MCF 10A (cell line): ENCODE measurements around the gene MAP3K2. TPM values are rescaled to one million over a fixed set of nuclear protein-coding genes. Genes with fewer than 3 reads are reported as not detected.

ENCODE experiments used
- BruUV-seq: library from RNA; stranded (reverse); fragments of 400-500 nt; replicated peaks from 2 replicates; lab custom pipeline; 2021; lab: Mats Ljungman, UMichigan
- CTCF ChIA-PET: fragments of 300-600 bp; sonication (Branson Sonifier 250); formaldehyde crosslinking; extraction: SDS; loops from one replicate; lab custom pipeline; 2021; ENCODE audit warnings: antibody characterized with exemption, inconsistent platforms; lab: Yijun Ruan, JAX
- POLR2A ChIA-PET: fragments of 300-600, 350-650 bp; sonication (Branson Sonifier 250); formaldehyde crosslinking; extraction: SDS; loops from one replicate; lab custom pipeline; 2020; ENCODE audit warnings: antibody characterized with exemption, inconsistent platforms; lab: Yijun Ruan, JAX
- DNase-seq: peaks from one replicate; pipeline ENCODE4 v3.0.0-alpha.2; 2018; ENCODE audit not compliant: unreplicated experiment
- H3K27ac Mint-ChIP-seq: one replicate; pipeline ENCODE4 v1.8.0; 2022; ENCODE audit warnings: mild to moderate bottlenecking, low read depth, mixed read lengths; ENCODE audit not compliant: unreplicated experiment
- H3K27me3 Mint-ChIP-seq: one replicate; pipeline ENCODE4 v1.8.0; 2022; ENCODE audit warnings: mixed read lengths; ENCODE audit not compliant: insufficient read depth, unreplicated experiment
- H3K36me3 Mint-ChIP-seq: one replicate; pipeline ENCODE4 v1.8.0; 2022; ENCODE audit warnings: mild to moderate bottlenecking, moderate library complexity, mixed read lengths; ENCODE audit not compliant: insufficient read depth, unreplicated experiment
- H3K4me1 Mint-ChIP-seq: one replicate; pipeline ENCODE4 v1.8.0; 2022; ENCODE audit warnings: mixed read lengths; ENCODE audit not compliant: insufficient read depth, unreplicated experiment
- H3K4me3 Mint-ChIP-seq: one replicate; pipeline ENCODE4 v1.8.0; 2022; ENCODE audit warnings: mild to moderate bottlenecking, moderate library complexity, mixed read lengths; ENCODE audit not compliant: unreplicated experiment
- H3K9me3 Mint-ChIP-seq: one replicate; pipeline ENCODE4 v1.8.0; 2022; ENCODE audit warnings: mixed read lengths; ENCODE audit not compliant: unreplicated experiment
- CTCF ChIP-seq: fragments of 200-600 bp; IDR thresholded peaks from one replicate; pipeline ENCODE4 v1.8.0; 2022; ENCODE audit warnings: antibody characterized with exemption, mild to moderate bottlenecking; ENCODE audit not compliant: unreplicated experiment
- intact Hi-C: fragments of 100-400 bp; cut with micrococcal nuclease; formaldehyde crosslinking; loops from 2 replicates; pipeline ENCODE4 v1.14.1; 2022
- total RNA-seq: library from RNA; stranded (reverse); gene quantifications from 2 replicates; pipeline ENCODE4 v1.2.3, GENCODE V29; 2022

MAP3K2 gene
- total RNA-seq, 1 experiment from 2014 or later, result 62.9 TPM

DNA sequence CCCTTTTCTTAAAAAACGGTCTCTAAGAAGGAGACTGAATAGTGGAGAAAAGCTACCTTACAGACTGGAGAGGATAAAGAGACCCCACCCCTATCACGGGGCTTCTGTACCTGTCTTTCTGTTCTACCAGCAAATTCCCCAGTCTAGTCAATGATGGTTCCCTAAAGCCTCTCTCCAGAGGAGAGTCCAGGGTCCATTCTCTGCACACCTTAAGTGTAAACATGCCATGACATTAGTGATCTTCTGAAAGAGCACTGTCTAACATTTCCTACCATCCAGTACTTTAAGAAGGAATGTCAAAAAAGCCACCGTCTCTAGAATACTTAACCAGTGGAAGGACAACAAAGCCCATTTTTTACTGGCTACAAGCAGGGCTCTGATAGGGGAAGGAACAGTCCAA lies 76.8 kb downstream of the MAP3K2 start:
- DNase-seq, result no peak
- Mint-ChIP-seq H3K9me3 (no peaks in the 10 kb centered on the region), H3K27me3 (no peaks in the 10 kb centered on the region), H3K27ac (no peak overlapping the region), H3K4me3 (no peak overlapping the region), H3K36me3 (peaks cover 58% of the 10 kb centered on the region), H3K4me1 (peaks cover 3% of the 10 kb centered on the region)
- POLR2A ChIA-PET, result no interaction called here
- no TSS peak for BruUV-seq
- no peak for TF ChIP-seq CTCF
- intact Hi-C loops, result no loop called here
- CTCF ChIA-PET, result interaction anchor here (0.6 to 1.5 kb wide), 2 partner anchors 10 to 67 kb away, joined by 3 to 4 read pairs; no protein-coding TSS in a partner anchor

DNA sequence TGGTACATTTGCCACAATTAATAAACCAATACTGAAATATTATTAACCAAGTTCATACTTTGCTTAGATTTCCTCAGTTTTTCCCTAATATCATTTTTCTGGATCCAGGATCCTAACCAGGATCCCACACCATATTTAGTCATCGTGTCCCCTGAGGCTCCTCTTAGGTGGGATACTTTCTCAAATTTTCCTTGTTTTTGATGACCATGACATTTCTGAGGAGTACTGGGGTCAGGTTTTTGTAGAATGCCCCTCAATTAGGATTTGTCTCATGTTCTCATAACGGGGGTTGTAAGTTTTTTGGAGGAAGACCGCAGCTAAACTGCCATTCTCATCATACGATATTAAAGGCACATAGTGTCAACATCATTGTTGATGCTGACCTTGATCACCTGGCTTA lies 78.3 kb downstream of the MAP3K2 start:
- CTCF ChIA-PET, result interaction anchor here (0.6 to 1.0 kb wide), 2 partner anchors 15 to 24 kb away, joined by 3 read pairs; no protein-coding TSS in a partner anchor
- H3K4me3 Mint-ChIP-seq, result no peak overlapping the region
- peaks cover 43% of the 10 kb centered on the region for H3K36me3 Mint-ChIP-seq
- no peak for DNase-seq
- H3K9me3 Mint-ChIP-seq, result no peaks in the 10 kb centered on the region
- TF ChIP-seq CTCF, result no peak
- POLR2A ChIA-PET, result interaction anchor here (1.3 kb wide), 1 partner anchor 8 kb away, joined by 6 read pairs; no protein-coding TSS in a partner anchor
- H3K4me1 Mint-ChIP-seq, result peaks cover 5% of the 10 kb centered on the region
- intact Hi-C loops, result loop anchor here (5.0 kb wide), 1 partner anchor 112 kb away; no protein-coding TSS in a partner anchor
- BruUV-seq, result no TSS peak
- H3K27me3 Mint-ChIP-seq, result no peaks in the 10 kb centered on the region
- no peak overlapping the region for H3K27ac Mint-ChIP-seq

- no peak for TF ChIP-seq CTCF
- BruUV-seq, result no TSS peak
- no peaks in the 10 kb centered on the region for H3K9me3 Mint-ChIP-seq
- ChIA-PET POLR2A (interaction anchor here (0.6 kb wide), 1 partner anchor 171 kb away, joined by 3 read pairs; no protein-coding TSS in a partner anchor), CTCF (interaction anchor here (0.6 to 1.0 kb wide), 3 partner anchors 16 to 92 kb away, joined by 3 to 4 read pairs (median 3); no protein-coding TSS in a partner anchor)
- no peak overlapping the region for H3K27ac Mint-ChIP-seq
- no peak for DNase-seq
- H3K36me3 Mint-ChIP-seq, result peaks cover 42% of the 10 kb centered on the region
- H3K27me3 Mint-ChIP-seq, result no peaks in the 10 kb centered on the region
- no peak overlapping the region for H3K4me3 Mint-ChIP-seq
- H3K4me1 Mint-ChIP-seq, result peaks cover 5% of the 10 kb centered on the region
- intact Hi-C loops, result loop anchor here (5.0 kb wide), 1 partner anchor 111 kb away; no protein-coding TSS in a partner anchor
Measured at GRCh38 chr2:127308586-127309138, 79.1 kb downstream of the MAP3K2 start.

GRCh38 chr2:127305990-127306585 lies 81.7 kb downstream of the MAP3K2 start:
- Mint-ChIP-seq H3K36me3 (peaks cover 39% of the 10 kb centered on the region), H3K4me1 (peaks cover 5% of the 10 kb centered on the region), H3K27ac (no peak overlapping the region), H3K4me3 (no peak overlapping the region), H3K27me3 (no peaks in the 10 kb centered on the region), H3K9me3 (no peaks in the 10 kb centered on the region)
- TSS peak; percentile 24 for BruUV-seq
- intact Hi-C loops, result loop anchor here (5.0 kb wide), 1 partner anchor 109 kb away; no protein-coding TSS in a partner anchor
- TF ChIP-seq CTCF, result no peak
- POLR2A ChIA-PET, result interaction anchor here (1.1 kb wide), 1 partner anchor 12 kb away, joined by 4 read pairs; the partner anchor contains the start of gene ERCC3
- CTCF ChIA-PET, result no interaction called here
- DNase-seq, result peak; percentile 86
